ENCODE results near the gene DCAF8L2.
"Not testable (repeated sequence)": the region's sequence is repeated elsewhere in the genome, so short reads cannot be mapped to it uniquely, and the experiment has no call there.

DCAF8L2 gene

DNA sequence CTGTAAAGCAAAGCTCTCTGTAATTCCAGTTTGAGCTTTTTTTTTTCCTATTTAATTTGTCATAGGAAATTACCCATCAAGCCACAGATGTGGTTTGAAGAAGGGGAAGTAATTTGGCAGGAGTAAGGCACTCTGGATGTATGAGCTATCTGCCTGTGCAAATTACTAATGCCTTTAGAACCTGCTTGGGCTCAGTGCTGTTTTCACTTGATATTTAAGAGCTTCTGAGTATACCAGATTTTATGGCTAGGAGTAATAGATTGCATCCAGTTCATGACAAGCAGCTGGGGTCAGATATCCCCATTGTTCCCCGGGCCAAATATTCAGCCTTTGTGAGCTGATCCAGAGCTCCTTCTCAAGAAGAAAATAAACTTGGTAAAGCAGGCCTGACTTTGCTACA lies 89.1 kb downstream of the DCAF8L2 start:
- ATAC-seq (no peak), DNase-seq (no peak)

DNA sequence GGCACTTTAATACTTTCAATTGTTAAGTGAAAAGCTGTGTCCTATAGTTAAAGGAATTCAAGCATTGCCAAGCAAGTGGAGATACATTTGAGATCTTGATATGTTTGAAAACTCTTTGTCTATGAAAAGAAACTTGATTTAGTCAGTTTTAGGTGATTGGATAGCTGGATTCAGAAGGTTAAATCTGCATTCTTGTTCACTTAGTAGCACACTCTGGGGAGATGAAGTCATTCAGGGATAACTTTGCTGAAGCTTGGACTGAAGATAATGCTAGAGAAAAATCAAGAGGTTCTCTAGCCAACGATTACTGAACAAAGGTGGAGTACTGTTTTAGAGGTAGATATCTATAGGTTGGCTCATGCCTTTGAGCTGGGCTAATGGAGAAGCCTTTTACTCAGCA lies 90.6 kb downstream of the DCAF8L2 start:
- no peak for ATAC-seq

DNA sequence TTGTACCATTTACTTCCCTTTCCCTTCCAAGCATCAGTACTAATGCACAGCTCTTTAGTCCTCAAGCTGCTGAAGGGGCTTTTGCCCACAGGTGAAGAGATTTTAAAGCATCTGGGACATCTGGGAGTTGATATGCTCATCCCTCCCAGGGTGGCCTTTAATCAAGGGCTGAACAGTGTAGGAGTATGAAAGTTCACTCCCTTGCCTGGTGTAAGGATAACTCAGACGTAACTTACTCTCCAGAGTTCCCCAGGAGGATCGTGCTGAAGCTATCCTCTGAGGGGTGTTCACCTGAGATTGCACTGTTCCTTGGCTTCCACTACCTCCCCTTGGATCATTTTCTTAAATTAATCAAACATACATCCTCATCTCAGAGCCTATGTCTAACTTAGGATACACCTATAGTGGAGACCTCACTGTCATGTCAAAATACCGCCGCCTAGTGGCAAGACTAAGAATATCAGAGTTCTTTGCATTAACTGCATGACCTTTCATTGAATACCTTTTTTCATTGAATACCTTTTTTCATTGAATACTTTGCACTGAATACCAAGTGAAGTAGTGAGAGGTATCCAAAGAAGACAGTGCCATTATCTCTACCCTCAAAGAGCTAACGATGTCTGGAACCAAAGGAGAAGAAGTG lies 93.5 kb downstream of the DCAF8L2 start:
- peak; percentile 4 for DNase-seq
- ATAC-seq = not testable (repeated sequence)

More for the DNA sequence above, 90.6 kb downstream of the DCAF8L2 start:
- no peak for DNase-seq

DNA sequence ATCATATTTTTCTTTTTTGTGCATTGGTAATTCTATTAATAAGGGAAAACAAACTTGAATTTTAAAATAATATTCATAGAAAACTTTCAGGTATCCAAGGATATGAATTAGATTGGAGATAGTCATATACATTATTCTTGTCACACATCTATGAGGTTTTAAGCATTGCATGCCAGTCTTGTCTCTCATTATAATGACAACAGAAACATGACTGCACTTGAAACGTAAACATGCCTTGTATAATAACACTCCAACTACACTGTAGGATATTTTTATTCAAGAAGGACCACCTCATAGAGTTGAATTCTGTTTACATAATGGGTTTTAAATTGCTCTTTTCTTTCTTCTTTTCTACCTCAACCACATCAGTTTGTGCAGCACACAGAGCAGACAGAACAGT lies 104.5 kb downstream of the DCAF8L2 start:
- ATAC-seq = no peak
- DNase-seq = no peak

DNA sequence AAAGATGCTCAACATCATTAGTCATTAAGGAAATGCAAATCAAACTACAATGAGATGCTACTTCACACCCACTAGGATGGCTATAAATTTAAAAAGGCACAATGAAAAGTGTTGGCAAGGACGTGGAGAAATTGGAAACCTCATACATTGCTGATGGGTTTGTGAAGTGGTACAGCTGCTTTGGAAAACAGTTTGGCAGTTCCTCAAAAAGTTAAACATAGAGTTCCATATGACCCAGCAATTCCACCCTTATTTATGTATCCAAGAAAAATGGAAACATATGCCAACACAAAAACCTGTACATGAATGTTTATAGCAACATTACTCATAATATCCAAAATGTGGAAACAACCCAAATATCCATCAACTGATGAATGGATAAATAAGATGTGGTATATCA lies 116.4 kb downstream of the DCAF8L2 start:
- DNase-seq = no peak
- ATAC-seq = no peak

DNA sequence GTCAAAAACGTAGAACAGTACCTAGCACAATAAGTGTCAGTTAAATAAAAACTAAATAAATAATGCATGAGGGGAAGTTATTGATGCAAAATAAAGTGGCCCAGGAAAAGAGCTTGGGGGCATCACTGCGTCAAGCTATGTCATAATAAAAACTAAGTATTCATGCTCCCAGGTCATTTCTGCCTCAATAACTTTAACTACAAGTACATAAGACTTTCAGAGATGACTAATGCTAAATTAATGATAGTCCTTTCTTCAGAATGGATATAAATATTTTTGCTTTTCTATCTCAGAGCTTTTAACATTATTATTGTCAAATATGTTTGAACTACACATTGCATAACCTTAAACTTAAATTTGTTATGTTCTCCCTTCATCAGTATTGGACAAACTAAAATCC lies 125.5 kb downstream of the DCAF8L2 start:
- no peak for ATAC-seq
- no peak for DNase-seq

DNA sequence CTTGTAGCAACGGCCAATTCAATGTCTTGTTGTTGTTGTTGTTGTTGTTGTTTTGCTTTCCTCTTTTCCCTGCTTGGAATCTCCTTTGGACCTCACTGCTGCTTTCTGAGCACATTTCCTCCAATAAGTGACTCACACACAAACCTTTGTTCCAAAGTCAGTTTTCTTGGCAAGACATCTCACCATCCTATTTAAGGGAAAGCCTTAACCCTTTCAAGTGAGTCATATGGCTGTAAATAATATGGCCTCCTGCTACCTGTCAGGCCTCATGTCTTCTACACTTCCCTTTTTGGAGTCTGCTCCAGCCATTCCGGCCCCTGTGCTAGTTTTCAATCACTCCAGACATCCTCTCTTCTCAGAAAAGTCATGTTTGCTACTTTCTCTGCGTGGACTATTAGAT lies 138.1 kb downstream of the DCAF8L2 start:
- DNase-seq (no peak), ATAC-seq (no peak)

DNA sequence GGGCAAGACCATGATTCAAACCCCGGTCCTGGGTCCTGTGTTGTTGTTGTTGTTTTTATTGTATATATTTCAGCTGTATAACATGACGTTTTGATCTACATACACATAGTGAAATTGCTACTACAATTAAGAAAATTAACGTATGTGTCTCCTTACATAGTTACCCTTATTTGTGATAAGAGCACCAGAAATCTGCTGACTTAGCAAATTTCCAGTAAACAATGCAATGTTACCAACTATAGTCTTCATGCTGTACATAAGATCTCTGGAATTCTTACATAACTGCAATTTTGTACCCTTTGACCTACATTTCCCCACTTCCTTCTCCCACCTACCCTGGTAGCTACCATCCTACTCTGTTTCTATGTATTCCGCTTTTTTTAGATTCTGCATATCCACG lies 141.8 kb downstream of the DCAF8L2 start:
- ATAC-seq = no peak

DNA sequence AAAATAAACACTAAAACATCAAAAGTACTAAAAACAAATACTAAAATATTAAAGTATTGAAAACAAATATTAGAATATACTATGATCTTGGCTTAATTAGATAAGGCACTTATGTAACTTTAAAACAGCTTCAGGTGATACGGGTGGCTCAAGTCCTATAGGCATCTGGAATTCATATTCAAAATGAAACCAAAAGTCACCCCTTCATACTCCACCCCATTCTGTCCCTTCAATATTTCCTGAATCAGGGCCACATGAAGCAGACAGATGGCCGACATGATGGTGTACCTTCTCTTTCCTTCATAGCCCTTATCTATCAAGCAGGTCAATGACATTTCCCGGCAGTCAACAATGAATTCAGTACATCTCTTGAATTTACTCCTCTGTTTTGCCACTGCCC lies 145.8 kb downstream of the DCAF8L2 start:
- DNase-seq (no peak), ATAC-seq (no peak)

More for the DNA sequence above, 141.8 kb downstream of the DCAF8L2 start:
- no peak for DNase-seq

DNA sequence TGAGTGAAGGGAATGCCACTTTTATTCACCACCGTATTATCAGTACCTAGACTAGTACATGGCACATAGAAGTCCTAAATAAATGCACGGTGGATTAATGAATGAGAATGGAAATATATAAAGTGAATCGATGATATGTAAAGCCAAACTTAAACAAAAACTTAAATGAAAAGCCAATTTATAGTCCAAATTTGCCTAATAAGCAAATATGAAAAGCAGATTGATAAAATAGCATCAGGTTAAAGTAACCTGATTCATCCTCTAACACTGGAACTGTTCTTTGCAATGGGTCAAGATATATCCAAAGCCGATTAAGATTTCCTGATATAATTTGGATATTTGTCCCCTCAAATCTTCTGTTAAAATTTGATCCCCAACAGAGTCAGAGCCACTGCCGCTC lies 150.8 kb downstream of the DCAF8L2 start:
- no peak for ATAC-seq

DNA sequence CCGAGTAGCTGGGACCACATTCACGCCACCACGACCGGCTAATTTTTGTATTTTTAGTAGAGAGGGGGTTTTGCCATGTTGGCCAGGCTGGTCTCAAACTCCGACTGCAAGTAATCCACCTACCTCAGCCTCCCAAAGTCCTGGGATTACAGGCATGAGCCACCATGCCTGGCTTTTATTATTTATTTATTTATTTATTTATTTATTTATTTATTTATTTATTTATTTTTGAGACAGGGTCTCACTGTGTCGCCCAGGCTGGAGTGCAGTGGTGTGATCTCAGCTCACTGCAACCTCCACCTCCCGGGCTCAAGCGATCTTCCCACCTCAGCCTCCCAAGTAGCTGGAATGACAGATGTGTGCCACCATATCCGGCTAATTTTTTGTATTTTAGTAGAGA lies 153.4 kb downstream of the DCAF8L2 start:
- not testable (repeated sequence) for DNase-seq, ATAC-seq

More for the DNA sequence above, 150.8 kb downstream of the DCAF8L2 start:
- DNase-seq = no peak

DNA sequence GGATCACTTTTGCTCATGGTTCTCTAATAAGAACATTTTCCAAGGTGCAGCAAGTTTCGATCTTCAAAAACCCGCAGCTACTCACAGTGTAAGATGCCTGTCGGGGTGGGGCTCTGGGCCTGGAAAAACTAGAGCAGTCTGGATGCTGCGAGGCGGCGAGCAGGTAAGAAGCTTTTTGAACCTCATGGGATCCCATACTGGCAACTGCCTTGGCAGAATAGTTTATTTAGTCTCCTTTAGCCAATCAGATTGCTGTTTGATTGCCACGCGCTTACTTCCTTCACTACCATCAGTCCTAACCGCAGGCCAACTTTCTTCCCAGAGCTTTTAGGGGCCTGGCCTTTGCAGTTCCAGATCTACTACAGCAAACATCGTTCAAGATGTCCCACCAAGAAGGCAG lies 156.4 kb downstream of the DCAF8L2 start:
- DNase-seq (no peak), ATAC-seq (no peak)

DNA sequence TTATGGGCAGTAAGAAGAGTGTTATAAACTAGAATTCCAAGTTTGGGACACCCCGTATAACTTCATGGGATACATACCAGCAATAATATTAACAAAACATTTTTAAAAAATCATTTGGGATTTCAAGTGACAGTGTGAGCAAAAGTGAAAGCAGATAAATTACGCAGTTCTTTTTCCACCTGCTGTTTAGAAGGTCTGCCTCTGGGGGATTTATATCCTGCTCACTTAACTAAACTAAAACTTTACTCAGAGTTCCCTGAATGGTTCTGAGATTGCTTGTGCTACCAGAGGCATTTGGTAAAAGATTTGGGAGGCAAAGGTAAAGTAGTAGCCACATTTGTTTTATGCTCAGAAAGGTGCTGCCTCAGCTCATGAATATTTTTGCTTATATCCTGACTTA lies 160.2 kb downstream of the DCAF8L2 start:
- not testable (repeated sequence) for ATAC-seq, DNase-seq

DNA sequence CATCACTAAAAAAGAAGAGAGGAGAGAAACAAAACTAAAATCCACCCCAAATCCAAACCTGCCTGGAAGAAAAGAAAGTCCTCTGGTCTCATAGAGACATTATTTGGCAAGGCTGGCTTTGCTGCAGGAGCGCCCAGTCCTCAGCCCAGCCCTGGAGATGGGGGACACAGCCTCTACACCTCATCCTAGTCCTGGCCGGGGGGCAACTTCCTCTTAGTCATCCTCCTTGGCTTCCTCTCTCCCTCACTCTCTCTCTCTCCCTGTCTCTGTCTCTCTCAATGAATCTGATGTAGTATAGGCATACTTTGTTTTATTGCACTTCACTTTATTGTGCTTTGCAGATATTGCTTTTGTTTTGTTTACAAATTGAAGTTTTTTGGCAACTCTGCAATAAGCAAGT lies 161.8 kb downstream of the DCAF8L2 start:
- ATAC-seq = no peak
- no peak for DNase-seq

DNA sequence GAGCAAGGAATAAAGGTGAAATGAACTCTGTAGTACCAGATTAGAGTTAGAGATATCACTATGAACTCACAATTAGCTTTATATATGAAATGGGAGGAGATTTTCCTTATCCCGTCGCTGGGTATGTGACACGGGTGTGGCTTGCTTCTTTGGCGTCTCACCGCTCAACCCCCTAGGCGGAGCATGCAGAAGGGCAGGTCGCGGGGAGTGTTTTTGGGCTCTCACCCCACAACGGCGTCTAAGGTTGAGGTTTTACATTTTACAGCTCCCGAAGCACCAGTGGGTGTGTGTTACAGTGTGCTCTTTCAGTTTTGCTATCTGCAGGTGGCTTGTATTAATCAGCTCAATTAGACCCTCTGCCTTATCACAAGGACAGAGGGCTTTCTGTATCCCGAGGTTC lies 175.6 kb downstream of the DCAF8L2 start:
- ATAC-seq = no peak

DNA sequence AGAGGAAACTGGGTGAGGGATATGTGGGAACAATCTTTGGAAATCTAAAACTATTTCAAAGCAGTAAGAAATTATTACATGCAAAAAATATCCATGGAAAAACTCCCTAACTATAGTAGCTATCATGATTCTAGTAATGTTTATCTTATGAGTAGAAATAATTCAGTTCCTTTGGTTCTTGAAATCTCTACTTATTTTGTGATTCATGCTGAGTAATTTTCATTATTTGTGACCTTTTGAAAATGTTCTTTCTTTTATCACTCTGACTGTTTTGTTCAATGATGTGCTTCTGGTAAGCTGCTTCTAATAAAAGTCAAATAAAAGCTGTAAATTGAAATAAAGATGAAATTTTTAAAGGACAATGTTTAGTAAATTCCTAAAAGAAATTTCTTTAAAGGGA lies 177.2 kb downstream of the DCAF8L2 start:
- DNase-seq = no peak
- ATAC-seq = no peak

More for the DNA sequence above, 175.6 kb downstream of the DCAF8L2 start:
- DNase-seq = no peak

DNA sequence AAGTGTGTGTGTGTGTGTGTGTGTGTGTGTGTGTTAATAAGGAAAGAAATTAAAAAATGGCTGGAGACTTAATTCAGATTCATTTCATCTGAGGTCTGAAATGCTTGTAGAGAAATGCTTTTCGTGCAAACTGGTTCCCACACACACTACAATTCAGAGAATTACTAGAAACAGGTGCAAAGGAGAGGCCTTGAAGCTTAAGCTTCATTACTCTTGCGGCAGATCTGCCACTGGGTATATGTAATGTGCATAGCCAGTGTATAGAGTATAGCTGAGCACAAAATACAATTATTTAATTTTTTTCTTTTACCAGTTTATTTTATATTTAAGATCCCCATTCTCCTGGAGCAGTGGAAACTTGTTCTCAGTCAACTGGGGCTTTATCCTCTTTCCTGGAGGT lies 185.8 kb downstream of the DCAF8L2 start:
- ATAC-seq (no peak), DNase-seq (no peak)

DNA sequence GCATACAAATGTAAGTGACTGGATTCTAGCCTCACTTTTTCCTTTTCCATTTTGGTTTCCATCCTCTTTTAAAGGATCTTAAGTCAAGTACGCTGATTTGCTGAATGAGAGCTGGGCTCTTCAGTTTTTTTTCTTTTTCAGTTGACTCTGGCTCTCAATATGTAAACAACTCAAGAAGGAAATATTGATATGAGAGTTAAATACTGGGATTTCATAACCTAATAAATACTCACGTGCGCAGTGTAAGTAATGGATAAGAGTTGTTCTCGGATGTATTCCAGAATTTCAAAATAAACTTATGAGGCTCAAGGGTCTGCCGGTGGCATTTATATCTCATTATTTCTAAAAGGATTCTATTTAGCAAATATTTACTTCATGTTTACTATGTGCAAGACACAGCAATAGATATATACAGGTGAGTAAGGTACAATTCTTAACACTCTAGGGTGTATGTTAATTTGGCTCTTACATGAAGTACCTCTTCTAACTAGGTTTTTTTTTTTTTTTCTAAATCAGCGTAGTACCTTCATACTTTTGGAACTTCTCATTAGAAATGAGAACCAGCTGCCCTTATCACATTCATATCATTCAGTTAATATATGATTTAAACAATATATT lies 206.6 kb downstream of the DCAF8L2 start:
- no peak for ATAC-seq
- no peak for DNase-seq

DNA sequence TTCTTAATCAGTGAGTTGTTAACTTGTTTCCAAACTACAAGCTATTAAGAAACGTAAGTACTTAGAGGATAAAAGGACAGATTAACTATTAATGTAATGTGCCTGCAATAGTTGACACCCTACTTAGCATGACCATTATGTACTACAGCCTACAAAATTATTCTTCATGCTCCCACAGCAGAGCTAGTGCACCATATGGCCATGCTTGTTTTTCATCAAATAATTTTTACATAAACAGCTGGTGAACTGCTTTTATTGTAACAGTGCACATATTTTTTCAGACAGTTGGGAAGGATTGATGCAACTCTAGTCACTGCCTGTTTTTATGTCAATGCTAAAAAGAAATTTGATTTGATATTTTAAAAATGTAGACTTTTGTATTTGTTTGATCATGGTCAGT lies 207.4 kb downstream of the DCAF8L2 start:
- no peak for DNase-seq
- ATAC-seq = no peak
